Astrocyte (in vitro differentiated cells and primary cell): ENCODE data around the gene CSNK2A1. TPM values are rescaled to one million over a fixed set of nuclear protein-coding genes. Genes with fewer than 3 reads are reported as not detected.

Experiments used
- DNase-seq: peaks from one replicate; pipeline ENCODE4 v3.0.0-alpha.2; 2010; ENCODE audit warnings: low read depth
- FAIRE-seq: peaks from 2 replicates; lab custom pipeline; 2011; peaks lifted over from hg19 to GRCh38; lab: Jason Lieb, UNC
- H2AFZ ChIP-seq: 2 replicates; pipeline ENCODE4 v1.6.0; 2012; ENCODE audit warnings: low read depth, low read length, inconsistent platforms
- H3K27ac ChIP-seq: 2 replicates; pipeline ENCODE4 v1.5.1; 2011; ENCODE audit warnings: low read depth, low read length, inconsistent platforms
- H3K27me3 ChIP-seq: 2 replicates; pipeline ENCODE4 v1.6.0; 2011; ENCODE audit warnings: low read length, inconsistent platforms; ENCODE audit not compliant: insufficient read depth
- H3K36me3 ChIP-seq: 2 replicates; pipeline ENCODE4 v1.5.1; 2011; ENCODE audit warnings: low read length, inconsistent platforms; ENCODE audit not compliant: insufficient read depth
- H3K4me1 ChIP-seq: 2 replicates; pipeline ENCODE4 v1.5.1; 2011; ENCODE audit warnings: low read length, inconsistent platforms; ENCODE audit not compliant: insufficient read depth
- H3K4me2 ChIP-seq: 2 replicates; pipeline ENCODE4 v1.6.0; 2012; ENCODE audit warnings: low read length, inconsistent platforms
- H3K4me3 ChIP-seq: 2 replicates; pipeline ENCODE4 v1.5.1; 2011; ENCODE audit warnings: low read depth, mild to moderate bottlenecking, low read length, inconsistent platforms; ENCODE audit not compliant: insufficient read depth
- H3K79me2 ChIP-seq: 2 replicates; pipeline ENCODE4 v1.6.0; 2012; ENCODE audit warnings: mild to moderate bottlenecking, low read length, inconsistent platforms; ENCODE audit not compliant: insufficient read depth
- H3K9ac ChIP-seq: 2 replicates; pipeline ENCODE4 v1.6.0; 2012; ENCODE audit warnings: mild to moderate bottlenecking, low read length, inconsistent platforms
- H3K9me3 ChIP-seq: 2 replicates; pipeline ENCODE4 v1.5.1; 2012; ENCODE audit warnings: low read depth, mild to moderate bottlenecking, low read length, inconsistent platforms; ENCODE audit not compliant: insufficient read depth
- H4K20me1 ChIP-seq: 2 replicates; pipeline ENCODE4 v1.6.0; 2012; ENCODE audit warnings: low read length, inconsistent platforms; ENCODE audit not compliant: insufficient read depth
- H3K27ac Mint-ChIP-seq: one replicate; pipeline ENCODE4 v1.8.0; 2021; ENCODE audit warnings: mild to moderate bottlenecking, mixed read lengths; ENCODE audit not compliant: unreplicated experiment
- H3K27me3 Mint-ChIP-seq: one replicate; pipeline ENCODE4 v1.8.0; 2021; ENCODE audit warnings: low read depth, mixed read lengths; ENCODE audit not compliant: unreplicated experiment
- H3K36me3 Mint-ChIP-seq: one replicate; pipeline ENCODE4 v1.8.0; 2021; ENCODE audit warnings: low read depth, mixed read lengths; ENCODE audit not compliant: unreplicated experiment
- H3K4me1 Mint-ChIP-seq: one replicate; pipeline ENCODE4 v1.8.0; 2021; ENCODE audit warnings: low read depth, mixed read lengths; ENCODE audit not compliant: unreplicated experiment
- H3K4me3 Mint-ChIP-seq: one replicate; pipeline ENCODE4 v1.8.0; 2021; ENCODE audit warnings: mild to moderate bottlenecking, moderate library complexity, mixed read lengths; ENCODE audit not compliant: unreplicated experiment
- H3K9me3 Mint-ChIP-seq: one replicate; pipeline ENCODE4 v1.8.0; 2021; ENCODE audit warnings: mild to moderate bottlenecking, mixed read lengths; ENCODE audit not compliant: unreplicated experiment
- CTCF ChIP-seq: IDR thresholded peaks from 2 replicates; pipeline ENCODE4 v1.5.1; 2011; ENCODE audit warnings: low read depth, mild to moderate bottlenecking, inconsistent platforms, low read length, moderate library complexity; ENCODE audit not compliant: insufficient read depth
- EZH2 ChIP-seq: IDR thresholded peaks from 2 replicates; pipeline ENCODE4 v1.6.1; 2012; ENCODE audit warnings: mild to moderate bottlenecking, low read length, inconsistent platforms; ENCODE audit not compliant: insufficient read depth
- total RNA-seq: library from RNA; stranded (reverse); gene quantifications from 2 replicates; pipeline ENCODE4 v1.2.1, GENCODE V29; 2021

CSNK2A1 gene
- total RNA-seq, 1 donor from 2014 or later = 226 TPM

DNA sequence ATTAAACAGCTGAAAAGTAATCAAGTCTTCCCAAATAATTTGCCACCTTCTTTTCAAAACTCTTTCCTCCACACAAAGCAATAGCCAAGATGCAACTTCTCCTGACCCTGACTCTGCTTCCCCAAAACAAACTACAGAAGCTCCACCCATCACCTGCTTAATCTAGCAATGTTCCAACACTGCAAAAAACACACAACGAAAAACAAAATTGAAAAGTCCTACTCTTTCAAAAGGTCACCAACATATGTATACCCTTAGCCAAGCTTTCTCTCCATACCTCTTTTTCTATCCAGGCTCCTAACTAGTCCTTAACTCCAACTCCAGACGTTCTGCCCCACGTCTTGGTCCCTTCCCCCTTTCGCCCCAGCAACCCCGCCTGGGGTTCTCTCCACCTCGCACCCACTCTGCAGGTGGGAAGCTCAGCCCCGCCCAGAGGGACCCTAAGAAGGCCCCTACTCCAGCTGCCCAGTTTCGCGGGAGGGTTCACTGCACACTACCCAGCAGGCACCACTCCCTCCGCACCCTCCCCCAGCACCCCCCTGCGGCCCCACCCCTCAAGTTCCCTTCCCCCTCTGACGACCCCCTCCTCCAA lies 717 bp downstream of the CSNK2A1 start:
- peaks cover 51% of the 10 kb centered on the region for H4K20me1 ChIP-seq
- peaks cover 17% of the 10 kb centered on the region for H3K4me1 ChIP-seq
- H3K9me3 Mint-ChIP-seq = no peaks in the 10 kb centered on the region
- H3K9me3 ChIP-seq = no peaks in the 10 kb centered on the region
- peak overlapping the region; percentile 91 for H3K4me3 Mint-ChIP-seq
- H3K27me3 Mint-ChIP-seq = peaks cover 7% of the 10 kb centered on the region
- peak overlapping the region; percentile 97 for H3K9ac ChIP-seq
- H2AFZ ChIP-seq = peak overlapping the region; percentile 82
- no peak for FAIRE-seq
- peak overlapping the region; percentile 74 for H3K27ac Mint-ChIP-seq
- TF ChIP-seq CTCF (no peak), EZH2 (no peak)
- H3K4me3 ChIP-seq = peak overlapping the region; percentile 79
- peak overlapping the region; percentile 95 for H3K4me2 ChIP-seq
- H3K4me1 Mint-ChIP-seq = peaks cover 31% of the 10 kb centered on the region
- DNase-seq = no peak
- H3K27ac ChIP-seq = peak overlapping the region; percentile 87
- H3K27me3 ChIP-seq = peaks cover 3% of the 10 kb centered on the region
- peaks cover 3% of the 10 kb centered on the region for H3K36me3 ChIP-seq
- peaks cover 21% of the 10 kb centered on the region for H3K36me3 Mint-ChIP-seq
- peaks cover 57% of the 10 kb centered on the region for H3K79me2 ChIP-seq

- peaks cover 49% of the 10 kb centered on the region for H3K4me1 Mint-ChIP-seq
- H3K4me3 ChIP-seq = no peak overlapping the region
Observed at GRCh38 chr20:540391-541201, 3.0 kb downstream of the CSNK2A1 start.

GRCh38 chr20:539848-540247 lies 3.7 kb downstream of the CSNK2A1 start:
- Histone ChIP-seq H4K20me1 (peaks cover 81% of the 10 kb centered on the region), H2AFZ (no peak overlapping the region), H3K36me3 (peaks cover 3% of the 10 kb centered on the region), H3K9me3 (no peaks in the 10 kb centered on the region), H3K27ac (peak overlapping the region; percentile 22), H3K27me3 (no peaks in the 10 kb centered on the region), H3K9ac (peak overlapping the region; percentile 16), H3K4me2 (peak overlapping the region; percentile 68), H3K4me1 (peaks cover 23% of the 10 kb centered on the region), H3K79me2 (peaks cover 87% of the 10 kb centered on the region), H3K4me3 (no peak overlapping the region)
- Mint-ChIP-seq H3K27me3 (no peaks in the 10 kb centered on the region), H3K9me3 (no peaks in the 10 kb centered on the region), H3K4me3 (peak overlapping the region; percentile 67), H3K27ac (peak overlapping the region; percentile 45), H3K36me3 (peaks cover 21% of the 10 kb centered on the region), H3K4me1 (peaks cover 52% of the 10 kb centered on the region)
- FAIRE-seq = no peak
- peak; percentile 64 for DNase-seq
- TF ChIP-seq EZH2 (no peak), CTCF (no peak)

More at GRCh38 chr20:540391-541201, 3.0 kb downstream of the CSNK2A1 start:
- peak overlapping the region; percentile 73 for H3K4me3 Mint-ChIP-seq
- Histone ChIP-seq H2AFZ (no peak overlapping the region), H3K36me3 (peaks cover 3% of the 10 kb centered on the region), H3K4me2 (peak overlapping the region; percentile 68), H3K27me3 (no peaks in the 10 kb centered on the region), H3K79me2 (peaks cover 80% of the 10 kb centered on the region), H3K9me3 (no peaks in the 10 kb centered on the region), H4K20me1 (peaks cover 74% of the 10 kb centered on the region), H3K27ac (peak overlapping the region; percentile 22), H3K4me1 (peaks cover 23% of the 10 kb centered on the region), H3K9ac (peak overlapping the region; percentile 16)
- TF ChIP-seq EZH2 = no peak
- peaks cover 21% of the 10 kb centered on the region for H3K36me3 Mint-ChIP-seq
- no peaks in the 10 kb centered on the region for H3K9me3 Mint-ChIP-seq
- H3K27ac Mint-ChIP-seq = peak overlapping the region; percentile 22
- H3K27me3 Mint-ChIP-seq = no peaks in the 10 kb centered on the region
- no peak for FAIRE-seq
- no peak for DNase-seq
